ENCODE data around the gene ELOVL7.
"Not testable (repeated sequence)": the region's sequence is repeated elsewhere in the genome, so short reads cannot be mapped to it uniquely, and the experiment has no call there.

Gene ELOVL7

GRCh38 chr5:60829490-60830266, 14.4 kb downstream of the ELOVL7 start:
- DNase-seq, result no peak

GRCh38 chr5:60827201-60827600, 16.9 kb downstream of the ELOVL7 start:
- no peak for DNase-seq

GRCh38 chr5:60826653-60827052, 17.4 kb downstream of the ELOVL7 start:
- DNase-seq, result no peak

- no peak for DNase-seq
Measured at GRCh38 chr5:60823574-60823973, 20.5 kb downstream of the ELOVL7 start.

GRCh38 chr5:60822285-60822556, 21.8 kb downstream of the ELOVL7 start:
- DNase-seq, result no peak

GRCh38 chr5:60821488-60822284, 22.4 kb downstream of the ELOVL7 start:
- DNase-seq, result no peak

GRCh38 chr5:60820593-60821487, 23.2 kb downstream of the ELOVL7 start:
- no peak for DNase-seq

- DNase-seq, result not testable (repeated sequence)
Measured at GRCh38 chr5:60816138-60816537, 27.9 kb downstream of the ELOVL7 start.

- DNase-seq, result no peak
Measured at GRCh38 chr5:60814498-60814897, 29.6 kb downstream of the ELOVL7 start.

- DNase-seq, result no peak
Measured at GRCh38 chr5:60812426-60812825, 31.6 kb downstream of the ELOVL7 start.

GRCh38 chr5:60811105-60811504, 33.0 kb downstream of the ELOVL7 start:
- DNase-seq, result no peak

- no peak for DNase-seq
Measured at GRCh38 chr5:60810438-60811085, 33.5 kb downstream of the ELOVL7 start.

- no peak for DNase-seq
Measured at GRCh38 chr5:60809891-60810425, 34.1 kb downstream of the ELOVL7 start.

GRCh38 chr5:60806591-60807243, 37.4 kb downstream of the ELOVL7 start:
- no peak for DNase-seq

GRCh38 chr5:60805463-60805862, 38.6 kb downstream of the ELOVL7 start:
- DNase-seq, result no peak

- no peak for DNase-seq
Measured at GRCh38 chr5:60803712-60804111, 40.4 kb downstream of the ELOVL7 start.

GRCh38 chr5:60802986-60803385, 41.1 kb downstream of the ELOVL7 start:
- no peak for DNase-seq

- DNase-seq, result no peak
Measured at GRCh38 chr5:60802226-60802625, 41.8 kb downstream of the ELOVL7 start.

GRCh38 chr5:60797482-60798153, 46.5 kb downstream of the ELOVL7 start:
- no peak for DNase-seq

- DNase-seq, result not testable (repeated sequence)
Measured at GRCh38 chr5:60795424-60795950, 48.6 kb downstream of the ELOVL7 start.

- no peak for DNase-seq
Measured at GRCh38 chr5:60794691-60795090, 49.4 kb downstream of the ELOVL7 start.
